NCI-H524 treated with DMSO at 0.1 percent for 48 hours (cell line): Measurements from ENCODE around the gene HS1BP3.

Source experiments
- DNase-seq: peaks from one replicate; lab custom pipeline; 2025; lab: John Stamatoyannopoulos, UW

The HS1BP3 gene

DNA sequence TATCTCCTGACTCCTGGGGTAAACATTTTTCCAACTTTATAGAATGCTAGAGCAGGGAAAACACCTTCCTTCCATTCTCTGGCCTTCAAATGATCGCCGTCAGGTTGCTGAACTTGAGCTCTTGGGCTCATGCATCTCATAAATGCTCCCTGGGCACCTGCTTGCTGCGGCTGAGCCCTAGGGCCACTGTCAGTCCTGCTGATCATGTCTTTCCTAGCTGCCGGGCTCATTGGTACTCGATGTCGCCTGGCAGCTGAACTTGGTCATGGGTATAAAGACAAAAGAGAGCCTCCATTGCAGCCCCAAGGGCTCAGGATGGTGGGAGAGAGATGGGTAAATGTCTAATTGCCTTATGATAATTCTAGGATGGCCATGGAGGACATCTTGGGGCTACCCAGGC is 80.6 kb downstream of the HS1BP3 start:
- no peak for DNase-seq

GRCh38 chr2:20569464-20570223 is 81.3 kb downstream of the HS1BP3 start:
- no peak for DNase-seq

DNA sequence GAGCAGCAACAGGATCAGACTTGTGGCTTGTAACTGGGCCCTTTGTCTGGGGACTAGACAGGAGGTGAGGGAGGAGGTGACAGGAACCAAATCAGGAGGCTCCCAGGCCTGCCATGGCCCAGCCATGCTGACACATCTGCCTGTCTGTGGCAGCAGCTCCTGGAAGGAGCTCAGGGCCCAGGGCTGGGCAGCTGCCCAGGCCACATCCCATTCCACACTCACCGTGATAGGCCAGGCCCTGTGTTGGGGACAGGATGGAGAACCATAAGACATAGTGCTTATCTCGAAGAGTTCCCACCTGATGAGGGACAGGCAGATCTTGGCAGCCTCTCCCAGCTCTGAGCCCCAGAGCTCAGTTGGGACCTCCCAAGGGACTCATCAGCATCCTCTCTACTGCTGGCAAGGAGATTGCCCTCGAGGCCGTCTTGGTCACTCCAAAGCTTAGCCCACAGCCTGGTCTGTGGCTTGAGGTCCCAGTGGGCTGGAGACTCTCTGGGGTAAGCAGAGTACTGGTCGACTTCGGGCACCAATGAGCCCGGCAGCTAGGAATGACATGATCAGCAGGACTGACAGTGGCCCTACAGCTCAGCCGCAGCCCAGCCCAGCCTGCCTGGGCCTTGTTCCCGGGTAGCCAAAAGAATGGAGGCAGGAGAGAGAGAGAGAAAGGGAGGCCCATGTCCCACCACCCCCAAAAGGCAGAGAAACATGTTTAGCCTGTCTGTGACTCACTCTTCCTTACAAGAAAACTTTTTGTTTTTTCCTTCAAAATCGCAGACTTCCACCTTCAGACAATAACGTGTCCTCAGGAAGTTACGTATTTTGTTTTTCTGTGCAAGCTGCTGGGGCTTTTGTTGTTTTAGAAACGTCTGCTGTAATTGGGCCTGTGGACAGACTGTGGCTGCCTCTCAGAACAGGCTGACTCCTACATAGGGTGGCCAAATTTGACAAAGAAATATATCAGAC is 82.1 kb downstream of the HS1BP3 start:
- DNase-seq = no peak

DNA sequence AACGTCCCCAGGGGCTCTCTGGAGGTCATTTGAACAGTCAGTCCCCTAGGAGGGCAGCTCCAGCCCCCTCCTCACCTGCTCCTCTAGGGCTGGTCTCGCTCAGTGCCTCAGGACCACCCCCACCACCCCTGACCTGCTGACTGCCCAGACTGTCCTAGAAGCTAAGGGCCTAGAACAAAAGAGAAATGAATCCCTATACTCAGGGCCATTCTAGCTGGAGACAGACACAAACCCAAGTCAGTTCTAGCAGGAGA is 83.0 kb downstream of the HS1BP3 start:
- DNase-seq = no peak
